Hepatocyte (in vitro differentiated cells): ENCODE results near the gene MSANTD2.

Experiments used
- CTCF ChIP-seq: fragments of 200-600 bp; sonication (generic); IDR thresholded peaks from 2 replicates; pipeline ENCODE4 v1.5.1; 2016; ENCODE audit warnings: antibody characterized with exemption, mild to moderate bottlenecking; ENCODE audit not compliant: poor library complexity
- EZH2phosphoT487 ChIP-seq: fragments of 200-600 bp; sonication (generic); IDR thresholded peaks from one replicate; pipeline ENCODE4 v1.6.1; 2018; ENCODE audit warnings: antibody characterized with exemption, mild to moderate bottlenecking, low read depth, moderate library complexity; ENCODE audit not compliant: unreplicated experiment, severe bottlenecking

GRCh38 chr11:124757320-124757719 lies 42.9 kb downstream of the MSANTD2 start:
- TF ChIP-seq CTCF = no peak
- TF ChIP-seq EZH2phosphoT487 = no peak
